Natural killer cell (primary cell): ENCODE data around the gene RERE. TPM values are rescaled to one million over a fixed set of nuclear protein-coding genes. Genes with fewer than 3 reads are reported as not detected.
A peak's percentile ranks its signal among the peaks of the same experiment; 100 is the strongest.

ENCODE experiments used
- ATAC-seq, 3 donors: fragments of 150-1000 bp in 2 of 3; fragments of 200-7000 bp in 1 of 3; cut with Tn5 transposase; 1 replicate in 1 of 3; 2 replicates in 2 of 3; pipeline ENCODE4 v1.10.0; 2021; ENCODE audit warnings: mild to moderate bottlenecking in 2 of 3, moderate library complexity in 2 of 3
- DNase-seq, 2 donors: peaks; one replicate each; pipeline versions ENCODE4 v3.0.0 to v3.0.0-alpha.2; 2013 to 2021; ENCODE audit warnings: mixed read lengths in 1 of 2
- H3K27ac ChIP-seq: one replicate; pipeline ENCODE4 v1.5.1; 2013; ENCODE audit warnings: mild to moderate bottlenecking, low read length
- H3K27me3 ChIP-seq: one replicate; pipeline ENCODE4 v1.6.1; 2013; ENCODE audit warnings: low read length; ENCODE audit not compliant: control insufficient read depth, insufficient read depth
- H3K36me3 ChIP-seq: one replicate; pipeline ENCODE4 v1.6.1; 2013; ENCODE audit warnings: low read length; ENCODE audit not compliant: control insufficient read depth, insufficient read depth
- H3K4me1 ChIP-seq: one replicate; pipeline ENCODE4 v1.6.1; 2013; ENCODE audit warnings: low read length; ENCODE audit not compliant: control insufficient read depth, insufficient read depth
- H3K4me3 ChIP-seq: one replicate; pipeline ENCODE4 v1.5.1; 2013; ENCODE audit warnings: low read length
- H3K9me3 ChIP-seq: one replicate; pipeline ENCODE4 v1.6.1; 2013; ENCODE audit warnings: low read length; ENCODE audit not compliant: control insufficient read depth, insufficient read depth
- H3K27ac Mint-ChIP-seq, 2 donors: one replicate each; pipeline ENCODE4 v1.8.0; 2022; ENCODE audit warnings: mild to moderate bottlenecking in 2 of 2, mixed read lengths in 2 of 2, moderate library complexity in 1 of 2
- H3K27me3 Mint-ChIP-seq, 2 donors: one replicate each; pipeline ENCODE4 v1.8.0; 2022; ENCODE audit warnings: low read depth in 2 of 2, mixed read lengths in 2 of 2
- H3K36me3 Mint-ChIP-seq: one replicate; pipeline ENCODE4 v1.8.0; 2022; ENCODE audit warnings: mixed read lengths
- H3K4me1 Mint-ChIP-seq, 2 donors: one replicate each; pipeline ENCODE4 v1.8.0; 2022; ENCODE audit warnings: mixed read lengths in 2 of 2
- H3K4me3 Mint-ChIP-seq: one replicate; pipeline ENCODE4 v1.8.0; 2022; ENCODE audit warnings: mild to moderate bottlenecking, moderate library complexity, mixed read lengths
- H3K9me3 Mint-ChIP-seq, 2 donors: one replicate each; pipeline ENCODE4 v1.8.0; 2022; ENCODE audit warnings: mixed read lengths in 2 of 2
- WGBS: methylation state at CpG from one replicate; pipeline ENCODE4 v1.1.7; 2013; ENCODE audit warnings: missing lambda C conversion rate; ENCODE audit not compliant: insufficient coverage; 5-methylcytosine and 5-hydroxymethylcytosine counted together
- intact Hi-C: fragments of 100-400 bp; cut with micrococcal nuclease; formaldehyde crosslinking; loops from one replicate; pipeline ENCODE4 v1.14.2; 2022
- total RNA-seq, 4 donors: library from RNA; stranded (reverse); fragments of 120-200 nt in 1 of 4; gene quantifications; one replicate each; pipeline versions ENCODE4 v1.2.3 to v1.2.4, GENCODE V29; 2013 to 2022
- TF ChIP-seq, protein P1 (sequence below): fragments of 200-600 bp; IDR thresholded peaks from one replicate; pipeline ENCODE4 v1.8.0; 2022; ENCODE audit warnings: antibody characterized with exemption

RERE gene
- total RNA-seq, 3 donors from 2014 or later (not counting 1 experiment from before 2014, with no cell fraction given): 67.7 to 76.0 (median 73.0) TPM

DNA sequence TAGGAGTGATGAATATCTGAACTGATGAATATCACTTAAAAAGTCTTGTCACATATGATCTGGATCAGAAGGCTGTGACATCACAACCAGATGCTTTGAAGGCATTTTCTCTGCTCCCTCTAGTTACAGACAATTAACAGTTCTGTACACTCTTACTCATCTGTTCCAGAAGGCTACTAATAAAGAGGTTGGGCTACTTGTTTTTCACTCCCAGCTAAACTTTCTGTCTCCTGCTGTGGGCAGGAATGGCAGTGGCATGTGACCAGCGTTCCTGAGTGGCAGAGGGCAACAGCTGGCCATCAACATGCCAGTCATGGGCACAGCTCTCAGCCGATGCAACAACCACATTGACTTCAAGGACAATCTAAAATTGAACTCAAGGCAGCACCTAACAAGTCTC is 432.9 kb downstream of the RERE start:
- intact Hi-C loops: no loop called here

DNA sequence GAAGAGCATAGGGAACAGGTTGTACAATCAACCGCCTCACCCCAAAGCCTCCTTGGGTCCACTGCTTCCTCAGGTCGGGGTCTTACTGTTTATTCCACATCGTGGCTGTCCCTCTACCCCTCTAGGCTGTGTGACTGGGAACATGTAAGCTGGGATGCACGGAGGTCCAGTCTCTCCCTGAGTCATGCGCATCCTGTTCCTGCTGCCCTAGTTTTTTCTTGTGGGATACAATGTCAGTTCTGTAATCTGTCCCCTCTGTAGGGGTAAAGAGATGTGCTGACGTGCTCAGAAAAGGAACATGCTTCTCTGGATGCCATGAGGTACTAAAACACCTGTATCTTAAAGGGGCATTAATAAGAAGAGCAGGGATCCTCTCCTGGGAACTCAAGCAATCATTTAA is 433.4 kb downstream of the RERE start:
- no peaks in the 10 kb centered on the region for H3K9me3 ChIP-seq
- Mint-ChIP-seq H3K27ac (no peak overlapping the region), H3K9me3 (no peaks in the 10 kb centered on the region), H3K36me3 (no peaks in the 10 kb centered on the region), H3K27me3 (no peaks in the 10 kb centered on the region), H3K4me3 (no peak overlapping the region), H3K4me1 (peaks cover 40 to 42% of the 10 kb centered on the region in 2 donors)
- no peak for ATAC-seq
- no peak overlapping the region for H3K4me3 ChIP-seq
- no peaks in the 10 kb centered on the region for H3K27me3 ChIP-seq
- intact Hi-C loops: no loop called here
- TF ChIP-seq, protein P1, sequence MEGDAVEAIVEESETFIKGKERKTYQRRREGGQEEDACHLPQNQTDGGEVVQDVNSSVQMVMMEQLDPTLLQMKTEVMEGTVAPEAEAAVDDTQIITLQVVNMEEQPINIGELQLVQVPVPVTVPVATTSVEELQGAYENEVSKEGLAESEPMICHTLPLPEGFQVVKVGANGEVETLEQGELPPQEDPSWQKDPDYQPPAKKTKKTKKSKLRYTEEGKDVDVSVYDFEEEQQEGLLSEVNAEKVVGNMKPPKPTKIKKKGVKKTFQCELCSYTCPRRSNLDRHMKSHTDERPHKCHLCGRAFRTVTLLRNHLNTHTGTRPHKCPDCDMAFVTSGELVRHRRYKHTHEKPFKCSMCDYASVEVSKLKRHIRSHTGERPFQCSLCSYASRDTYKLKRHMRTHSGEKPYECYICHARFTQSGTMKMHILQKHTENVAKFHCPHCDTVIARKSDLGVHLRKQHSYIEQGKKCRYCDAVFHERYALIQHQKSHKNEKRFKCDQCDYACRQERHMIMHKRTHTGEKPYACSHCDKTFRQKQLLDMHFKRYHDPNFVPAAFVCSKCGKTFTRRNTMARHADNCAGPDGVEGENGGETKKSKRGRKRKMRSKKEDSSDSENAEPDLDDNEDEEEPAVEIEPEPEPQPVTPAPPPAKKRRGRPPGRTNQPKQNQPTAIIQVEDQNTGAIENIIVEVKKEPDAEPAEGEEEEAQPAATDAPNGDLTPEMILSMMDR: no peak
- WGBS: 90% methylated on average over 6 of the region's 6 CpGs
- H3K27ac ChIP-seq: no peak overlapping the region
- peaks cover 29% of the 10 kb centered on the region for H3K4me1 ChIP-seq
- no peak for DNase-seq
- no peaks in the 10 kb centered on the region for H3K36me3 ChIP-seq

More for the DNA sequence above, 432.9 kb downstream of the RERE start:
- Histone ChIP-seq H3K4me3 (no peak overlapping the region), H3K36me3 (no peaks in the 10 kb centered on the region), H3K4me1 (peaks cover 25% of the 10 kb centered on the region), H3K27me3 (no peaks in the 10 kb centered on the region), H3K27ac (no peak overlapping the region), H3K9me3 (no peaks in the 10 kb centered on the region)
- Mint-ChIP-seq H3K27me3 (no peaks in the 10 kb centered on the region), H3K27ac (no peak overlapping the region), H3K4me3 (no peak overlapping the region), H3K36me3 (no peaks in the 10 kb centered on the region), H3K4me1 (peaks cover 35 to 41% of the 10 kb centered on the region in 2 donors), H3K9me3 (no peaks in the 10 kb centered on the region)
- ATAC-seq (no peak), DNase-seq (no peak)
- TF ChIP-seq, protein P1: no peak
- 80% methylated on average over 2 of the region's 2 CpGs for WGBS

DNA sequence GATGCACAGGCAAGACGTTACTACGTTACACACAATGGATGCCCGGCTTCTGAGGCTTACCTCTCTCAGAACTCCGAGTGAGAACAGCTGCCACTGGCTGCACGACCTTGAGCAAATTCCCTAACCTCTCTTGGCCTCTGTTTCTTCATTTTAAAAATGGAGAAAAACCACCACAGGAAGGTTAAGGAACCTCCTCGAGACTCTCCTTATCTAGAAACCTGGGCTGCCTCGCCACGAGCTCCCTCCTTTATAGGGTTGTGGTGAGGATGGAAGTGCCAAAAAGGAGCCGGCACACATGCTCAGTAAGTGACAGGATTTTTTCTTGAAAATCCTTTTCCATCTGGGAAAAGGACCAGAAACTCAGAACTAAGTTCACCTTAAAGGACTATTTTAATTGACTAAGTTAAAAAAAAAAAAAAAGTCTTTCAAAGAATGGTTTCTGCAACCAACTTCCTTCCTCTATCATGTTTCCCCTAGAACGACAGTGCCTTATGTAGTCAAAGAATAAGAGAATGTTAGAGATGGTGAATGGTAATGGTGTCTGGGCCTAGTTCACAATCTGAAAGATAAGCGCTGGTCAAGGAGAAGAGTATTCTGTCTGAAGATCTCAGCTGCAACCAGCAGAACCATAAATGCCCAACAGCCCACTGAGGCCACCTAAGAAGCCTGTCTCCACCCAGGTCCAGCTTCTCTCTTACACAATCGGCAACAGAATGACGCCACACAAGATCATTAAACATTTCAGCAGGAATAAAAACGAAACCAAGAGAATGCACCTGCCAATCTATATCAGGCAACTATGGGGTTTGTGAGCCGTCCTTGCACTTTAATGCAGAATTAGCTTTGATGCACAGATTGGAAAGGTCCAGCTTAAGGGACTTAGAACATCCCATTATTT is 434.6 kb downstream of the RERE start:
- WGBS: 57% methylated on average over 11 of the region's 15 CpGs

More for the DNA sequence above, 434.6 kb downstream of the RERE start:
- intact Hi-C loops: no loop called here
- Mint-ChIP-seq H3K27me3 (no peaks in the 10 kb centered on the region), H3K4me3 (peak overlapping the region; percentile 49), H3K9me3 (no peaks in the 10 kb centered on the region), H3K36me3 (no peaks in the 10 kb centered on the region), H3K4me1 (peaks cover 46 to 48% of the 10 kb centered on the region in 2 donors), H3K27ac (peak overlapping the region in 1 of 2 donors; percentile 72)
- Histone ChIP-seq H3K4me1 (peaks cover 34% of the 10 kb centered on the region), H3K36me3 (no peaks in the 10 kb centered on the region), H3K27ac (peak overlapping the region; percentile 13), H3K4me3 (no peak overlapping the region), H3K27me3 (no peaks in the 10 kb centered on the region), H3K9me3 (no peaks in the 10 kb centered on the region)
- TF ChIP-seq, protein P1: no peak
- peak in 1 of 3 donors; percentile 18 for ATAC-seq
- peak in 1 of 2 donors; percentile 46 for DNase-seq
